A673 (cell line): ENCODE results near the gene ITGBL1. TPM values are rescaled to one million over a fixed set of nuclear protein-coding genes. Genes with fewer than 3 reads are reported as not detected.

Experiments
- BruUV-seq: library from RNA; stranded (reverse); fragments of 400-500 nt; replicated peaks from 2 replicates; lab custom pipeline; 2021; lab: Mats Ljungman, UMichigan
- CTCF ChIA-PET: fragments of 300-600 bp; sonication (Branson Sonifier 250); formaldehyde crosslinking; loops from one replicate; lab custom pipeline; 2022; ENCODE audit warnings: antibody characterized with exemption; lab: Charles Lee
- POLR2A ChIA-PET: fragments of 300-600 bp; sonication (Branson Sonifier 250); formaldehyde crosslinking; loops from one replicate; lab custom pipeline; 2022; ENCODE audit warnings: antibody characterized with exemption; ENCODE audit not compliant: low non-redundant PET; lab: Charles Lee
- DNase-seq: peaks from one replicate; pipeline ENCODE4 v3.0.0-alpha.2; 2015; ENCODE audit warnings: low spot score
- H3K27ac ChIP-seq: fragments of 200-600 bp; sonication (generic); 2 replicates; pipeline ENCODE4 v1.5.1; 2016; ENCODE audit warnings: mixed run types, low read depth, mild to moderate bottlenecking, mixed read lengths, antibody characterized with exemption, low read length; ENCODE audit not compliant: poor library complexity, severe bottlenecking
- H3K27me3 ChIP-seq: fragments of 200-600 bp; sonication (generic); replicated peaks from 2 replicates; pipeline ENCODE4 v1.6.1; 2017; ENCODE audit warnings: mixed run types, low read depth, mild to moderate bottlenecking, mixed read lengths, antibody characterized with exemption, low read length; ENCODE audit not compliant: insufficient read depth, poor library complexity
- H3K36me3 ChIP-seq: fragments of 200-600 bp; sonication (generic); 2 replicates; pipeline ENCODE4 v1.6.1; 2016; ENCODE audit warnings: mixed run types, mild to moderate bottlenecking, mixed read lengths, antibody characterized with exemption, low read length; ENCODE audit not compliant: insufficient read depth, poor library complexity, severe bottlenecking
- H3K4me1 ChIP-seq: fragments of 200-600 bp; sonication (generic); 2 replicates; pipeline ENCODE4 v1.6.1; 2017; ENCODE audit warnings: mixed run types, mild to moderate bottlenecking, mixed read lengths, antibody characterized with exemption, low read length; ENCODE audit not compliant: insufficient read depth, poor library complexity, severe bottlenecking
- H3K4me3 ChIP-seq: fragments of 200-600 bp; sonication (generic); 2 replicates; pipeline ENCODE4 v1.5.1; 2016; ENCODE audit warnings: low read depth, mixed run types, mild to moderate bottlenecking, mixed read lengths, low read length; ENCODE audit not compliant: poor library complexity, severe bottlenecking
- H3K9me3 ChIP-seq: fragments of 200-600 bp; sonication (generic); 2 replicates; pipeline ENCODE4 v1.6.1; 2016; ENCODE audit warnings: mixed run types, low read depth, mild to moderate bottlenecking, mixed read lengths, antibody characterized with exemption, low read length; ENCODE audit not compliant: poor library complexity, severe bottlenecking
- EZH2 ChIP-seq: fragments of 200-600 bp; sonication (generic); IDR thresholded peaks from 2 replicates; pipeline ENCODE4 v1.6.1; 2017; ENCODE audit warnings: borderline replicate concordance, low read depth, mild to moderate bottlenecking, mixed read lengths, antibody characterized with exemption, low read length; ENCODE audit not compliant: poor library complexity, severe bottlenecking
- intact Hi-C: fragments of 100-400 bp; cut with micrococcal nuclease; formaldehyde crosslinking; loops from one replicate; pipeline ENCODE4 v1.10.0; 2022; ENCODE audit not compliant: unreplicated experiment
- total RNA-seq: library from RNA; stranded (reverse); gene quantifications from 2 replicates; pipeline ENCODE4 v1.2.3, GENCODE V29; 2021
- TF ChIP-seq, protein P1 (sequence below): fragments of 300-800, 200-600 bp; sonication (generic); conservative IDR thresholded peaks from 2 replicates; pipeline ENCODE4 v1.5.1; 2017; ENCODE audit warnings: low read depth, mild to moderate bottlenecking, antibody characterized with exemption, low read length, moderate library complexity, mixed read lengths

Gene ITGBL1
- total RNA-seq, 1 experiment from 2014 or later, result 0.64 TPM

DNA sequence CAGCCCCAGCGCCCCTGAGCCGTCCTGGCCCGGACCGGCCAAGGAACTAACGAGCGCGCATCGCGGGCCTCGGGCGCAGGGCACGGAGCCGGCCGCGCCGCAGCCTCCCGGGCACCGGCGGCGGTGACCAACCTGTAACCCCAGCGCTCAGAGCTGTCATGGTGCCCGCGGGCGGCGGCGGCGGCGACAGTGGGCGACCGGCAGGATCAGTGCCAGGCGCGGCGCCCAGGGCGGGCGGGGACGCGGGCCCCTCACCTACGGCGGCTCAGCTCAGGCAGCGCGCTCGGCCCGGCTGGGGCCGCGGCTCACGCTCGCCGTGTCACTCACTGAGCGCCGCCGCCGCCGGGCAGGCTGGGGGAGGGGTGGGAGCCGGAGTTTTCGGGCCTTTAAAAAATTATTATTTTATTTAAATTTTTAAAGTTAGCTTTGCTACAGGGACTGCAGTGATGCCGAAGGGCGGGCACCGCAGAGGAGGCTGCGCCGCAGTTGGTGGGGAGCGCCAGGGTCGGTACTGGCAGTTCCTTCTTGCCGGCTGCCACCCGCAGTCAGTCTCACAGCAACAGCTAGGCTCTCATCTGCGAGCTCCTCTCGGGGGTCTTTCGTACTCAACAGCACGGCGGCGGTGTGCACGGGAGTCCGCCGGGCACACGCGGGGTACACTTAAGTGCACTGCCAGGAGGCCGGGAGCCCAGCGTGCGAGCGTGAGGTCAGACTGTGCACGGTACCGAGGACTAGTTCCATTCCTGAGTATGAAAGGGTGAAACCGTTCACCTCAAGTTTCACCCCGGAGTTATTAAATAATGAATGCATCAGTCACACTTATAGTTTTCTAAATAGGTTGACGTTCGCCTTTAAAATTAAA lies 36.1 kb upstream of the ITGBL1 start, which contains the start of gene NALCN:
Gene NALCN (minus strand): TSS at position 328 of the 862 bp plus-strand sequence. CDS start 17,382 bp downstream, outside the sequence.
- BruUV-seq, result no TSS peak
- intact Hi-C loops, result no loop called here
- CTCF ChIA-PET, result no interaction called here

DNA sequence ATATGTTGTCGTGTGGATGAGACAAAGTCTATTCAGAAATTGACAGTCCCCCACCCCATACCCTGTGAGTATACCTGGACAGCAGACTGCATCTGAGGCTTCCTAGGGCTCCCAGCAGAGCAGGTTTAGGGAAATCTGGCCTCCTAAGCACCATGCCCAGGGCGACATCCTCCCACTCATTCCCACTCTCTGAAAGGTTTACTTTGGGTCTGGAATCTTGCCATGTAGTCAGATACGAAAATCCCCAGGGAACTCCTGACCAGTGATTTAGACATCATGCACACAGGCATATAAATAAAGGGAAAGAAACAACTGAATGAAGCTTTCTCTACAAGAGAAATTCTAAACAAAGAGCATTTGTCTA lies 35.5 kb upstream of the ITGBL1 start:
- Histone ChIP-seq H3K9me3 (no peaks in the 10 kb centered on the region), H3K27ac (no peak overlapping the region), H3K4me3 (peak overlapping the region; percentile 52), H3K4me1 (peaks cover 8% of the 10 kb centered on the region), H3K27me3 (no peaks in the 10 kb centered on the region), H3K36me3 (no peaks in the 10 kb centered on the region)
- peak; percentile 48 for DNase-seq
- ChIA-PET POLR2A (no interaction called here), CTCF (no interaction called here)
- no TSS peak for BruUV-seq
- TF ChIP-seq, protein P1, sequence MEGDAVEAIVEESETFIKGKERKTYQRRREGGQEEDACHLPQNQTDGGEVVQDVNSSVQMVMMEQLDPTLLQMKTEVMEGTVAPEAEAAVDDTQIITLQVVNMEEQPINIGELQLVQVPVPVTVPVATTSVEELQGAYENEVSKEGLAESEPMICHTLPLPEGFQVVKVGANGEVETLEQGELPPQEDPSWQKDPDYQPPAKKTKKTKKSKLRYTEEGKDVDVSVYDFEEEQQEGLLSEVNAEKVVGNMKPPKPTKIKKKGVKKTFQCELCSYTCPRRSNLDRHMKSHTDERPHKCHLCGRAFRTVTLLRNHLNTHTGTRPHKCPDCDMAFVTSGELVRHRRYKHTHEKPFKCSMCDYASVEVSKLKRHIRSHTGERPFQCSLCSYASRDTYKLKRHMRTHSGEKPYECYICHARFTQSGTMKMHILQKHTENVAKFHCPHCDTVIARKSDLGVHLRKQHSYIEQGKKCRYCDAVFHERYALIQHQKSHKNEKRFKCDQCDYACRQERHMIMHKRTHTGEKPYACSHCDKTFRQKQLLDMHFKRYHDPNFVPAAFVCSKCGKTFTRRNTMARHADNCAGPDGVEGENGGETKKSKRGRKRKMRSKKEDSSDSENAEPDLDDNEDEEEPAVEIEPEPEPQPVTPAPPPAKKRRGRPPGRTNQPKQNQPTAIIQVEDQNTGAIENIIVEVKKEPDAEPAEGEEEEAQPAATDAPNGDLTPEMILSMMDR, result no peak
- TF ChIP-seq EZH2, result no peak
- intact Hi-C loops, result no loop called here

More for the DNA sequence above, 36.1 kb upstream of the ITGBL1 start, which contains the start of gene NALCN:
- no peaks in the 10 kb centered on the region for H3K9me3 ChIP-seq
- H3K4me1 ChIP-seq, result peaks cover 8% of the 10 kb centered on the region
- H3K36me3 ChIP-seq, result no peaks in the 10 kb centered on the region
- H3K27ac ChIP-seq, result no peak within 1 kb of the TSS
- H3K4me3 ChIP-seq, result peak within 1 kb of the TSS; percentile 52
- no peaks in the 10 kb centered on the region for H3K27me3 ChIP-seq
- DNase-seq, result peak; percentile 25
- TF ChIP-seq, protein P1, result no peak
- TF ChIP-seq EZH2, result no peak
- POLR2A ChIA-PET, result no interaction called here

DNA sequence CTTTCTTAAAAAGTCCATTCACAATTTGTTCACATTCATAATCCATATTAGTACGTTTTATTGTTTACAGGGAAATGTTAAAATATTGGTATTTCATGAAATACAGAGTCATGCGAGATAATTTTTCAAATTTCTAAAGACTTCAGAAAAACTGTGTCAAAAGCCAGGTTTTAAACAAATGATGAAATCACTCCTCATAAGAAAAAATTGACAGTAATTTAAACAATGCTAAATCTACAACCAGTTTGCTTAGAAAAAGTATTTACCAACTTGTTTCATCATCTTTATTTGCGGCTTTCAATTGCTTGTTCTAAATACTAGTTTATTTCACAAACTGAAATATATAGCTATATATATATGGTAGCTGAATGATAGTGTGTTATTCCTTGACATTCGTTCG lies 35.0 kb upstream of the ITGBL1 start:
- POLR2A ChIA-PET, result no interaction called here
- Histone ChIP-seq H3K27me3 (no peaks in the 10 kb centered on the region), H3K4me3 (no peak overlapping the region), H3K4me1 (peaks cover 8% of the 10 kb centered on the region), H3K27ac (no peak overlapping the region), H3K36me3 (no peaks in the 10 kb centered on the region), H3K9me3 (no peaks in the 10 kb centered on the region)
- TF ChIP-seq EZH2, result no peak
- TF ChIP-seq, protein P1, result no peak
- intact Hi-C loops, result no loop called here
- DNase-seq, result no peak
- no TSS peak for BruUV-seq
- CTCF ChIA-PET, result no interaction called here
